SK-N-MC (cell line): Measurements from ENCODE around the gene EXOSC1.

Experiments used
- EZH2 ChIP-seq: fragments of 200-600 bp; sonication (generic); IDR thresholded peaks from one replicate; pipeline ENCODE4 v1.6.1; 2017; ENCODE audit warnings: antibody characterized with exemption
- FOXP2 ChIP-seq: optimal IDR thresholded peaks from 2 replicates; pipeline ENCODE3; 2011; ENCODE audit warnings: mild to moderate bottlenecking, moderate library complexity; ENCODE audit not compliant: insufficient read depth; ENCODE audit errors: extremely low read length, control extremely low read depth
- POLR2AphosphoS5 ChIP-seq: IDR thresholded peaks from 2 replicates; pipeline ENCODE4 v1.6.1; 2012; ENCODE audit warnings: mild to moderate bottlenecking, low read depth, low read length, borderline replicate concordance

DNA sequence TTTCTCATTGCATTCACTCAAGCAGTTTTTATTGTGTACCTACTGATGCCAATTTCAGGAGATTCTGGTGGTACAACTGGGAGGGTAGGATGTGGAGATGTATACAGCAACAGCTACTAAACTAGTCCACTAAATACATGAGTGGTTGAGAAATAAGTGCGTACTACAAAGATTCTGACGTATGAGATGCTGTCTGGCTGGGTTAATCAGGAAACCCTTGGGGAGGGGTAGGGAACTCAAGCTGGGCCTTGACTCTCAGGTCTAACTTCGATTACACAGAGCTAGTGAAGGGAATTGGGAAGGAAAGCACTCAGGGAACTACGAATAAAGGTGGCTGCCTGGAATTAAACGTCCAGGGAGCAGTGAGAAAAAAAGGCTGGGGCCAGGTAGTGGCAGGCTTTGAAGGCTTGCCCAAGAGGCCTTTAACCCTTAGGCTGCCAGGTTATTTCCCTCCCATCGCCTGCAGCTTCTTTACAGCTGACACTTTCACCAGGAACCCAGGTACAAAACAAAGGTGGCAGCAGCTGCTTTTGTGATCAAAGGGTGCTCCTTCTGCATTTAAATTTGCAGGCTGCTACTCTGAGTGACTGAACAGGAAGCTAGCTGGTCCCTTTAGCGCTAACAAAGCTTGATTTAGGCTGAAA is 49.2 kb upstream of the EXOSC1 start:
- TF ChIP-seq POLR2AphosphoS5 (no peak), EZH2 (no peak), FOXP2 (no peak)
